GM15510 (cell line): ENCODE measurements around the gene SMIM1.
A peak's percentile ranks its signal among the peaks of the same experiment; 100 is the strongest.

Experiments used
- POLR2A ChIP-seq: IDR thresholded peaks from 3 replicates; pipeline ENCODE4 v1.6.1; 2011; ENCODE audit warnings: borderline replicate concordance; ENCODE audit not compliant: insufficient read length; ENCODE audit errors: extremely low read depth

SMIM1 gene

GRCh38 chr1:3745071-3745470 is 27.5 kb upstream of the SMIM1 start:
- TF ChIP-seq POLR2A: no peak

- TF ChIP-seq POLR2A: no peak
Measured at GRCh38 chr1:3745590-3746381, 26.8 kb upstream of the SMIM1 start.

- no peak for TF ChIP-seq POLR2A
Measured at GRCh38 chr1:3746389-3746829, 26.1 kb upstream of the SMIM1 start.

- TF ChIP-seq POLR2A: peak; percentile 69
Measured at GRCh38 chr1:3746830-3747521, 25.6 kb upstream of the SMIM1 start.

- TF ChIP-seq POLR2A: no peak
Measured at GRCh38 chr1:3747522-3747848, 25.1 kb upstream of the SMIM1 start.

- TF ChIP-seq POLR2A: no peak
Measured at GRCh38 chr1:3747903-3748302, 24.6 kb upstream of the SMIM1 start.

GRCh38 chr1:3749512-3749911 is 23.0 kb upstream of the SMIM1 start:
- no peak for TF ChIP-seq POLR2A

GRCh38 chr1:3750741-3751140 is 21.8 kb upstream of the SMIM1 start:
- no peak for TF ChIP-seq POLR2A

- no peak for TF ChIP-seq POLR2A
Measured at GRCh38 chr1:3752400-3752945, 20.1 kb upstream of the SMIM1 start, which contains the start of gene CCDC27. Gene CCDC27 (plus strand): TSS chr1:3752450. CDS start chr1:3752482, 32 bp downstream.

- no peak for TF ChIP-seq POLR2A
Measured at GRCh38 chr1:3753656-3754454, 18.7 kb upstream of the SMIM1 start.

- no peak for TF ChIP-seq POLR2A
Measured at GRCh38 chr1:3756394-3756793, 16.2 kb upstream of the SMIM1 start.

GRCh38 chr1:3759164-3759563 is 13.4 kb upstream of the SMIM1 start:
- TF ChIP-seq POLR2A: no peak

GRCh38 chr1:3759796-3760195 is 12.8 kb upstream of the SMIM1 start:
- TF ChIP-seq POLR2A: no peak

- no peak for TF ChIP-seq POLR2A
Measured at GRCh38 chr1:3761296-3762010, 11.1 kb upstream of the SMIM1 start.
